DND-41 (cell line): ENCODE measurements around the gene PMIS2.

ENCODE experiments used
- EZH2 ChIP-seq: IDR thresholded peaks from 3 replicates; pipeline ENCODE4 v1.6.1; 2012; ENCODE audit warnings: borderline replicate concordance, low read depth, mild to moderate bottlenecking, moderate library complexity, low read length, inconsistent platforms; ENCODE audit not compliant: severe bottlenecking
- TF ChIP-seq, protein P1 (sequence below): IDR thresholded peaks from 2 replicates; pipeline ENCODE4 v1.5.1; 2012; ENCODE audit warnings: borderline replicate concordance, low read length, moderate library complexity, mild to moderate bottlenecking; ENCODE audit not compliant: poor library complexity, severe bottlenecking; ENCODE audit errors: extremely low read depth

DNA sequence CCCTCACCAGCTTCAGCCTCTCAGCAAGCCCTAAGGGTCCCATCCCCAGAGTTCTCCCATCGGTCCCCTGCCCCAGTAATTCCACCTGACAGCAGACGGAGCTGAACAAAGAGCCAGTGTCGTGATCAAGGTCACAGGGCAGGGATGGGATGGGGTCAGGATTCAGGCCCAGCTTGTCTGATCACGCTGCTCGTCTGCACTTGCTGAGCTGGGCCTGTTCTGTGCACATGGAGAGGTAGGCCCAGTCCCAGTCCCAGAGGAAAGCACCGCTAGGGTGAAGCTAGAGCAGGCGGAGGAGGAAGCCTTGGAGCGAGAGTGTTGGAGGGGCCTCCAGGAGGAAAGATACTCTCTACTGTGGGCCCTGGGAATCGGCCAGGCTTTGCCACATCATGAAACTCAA is 35.7 kb downstream of the PMIS2 start:
- no peak for TF ChIP-seq EZH2
- TF ChIP-seq, protein P1, sequence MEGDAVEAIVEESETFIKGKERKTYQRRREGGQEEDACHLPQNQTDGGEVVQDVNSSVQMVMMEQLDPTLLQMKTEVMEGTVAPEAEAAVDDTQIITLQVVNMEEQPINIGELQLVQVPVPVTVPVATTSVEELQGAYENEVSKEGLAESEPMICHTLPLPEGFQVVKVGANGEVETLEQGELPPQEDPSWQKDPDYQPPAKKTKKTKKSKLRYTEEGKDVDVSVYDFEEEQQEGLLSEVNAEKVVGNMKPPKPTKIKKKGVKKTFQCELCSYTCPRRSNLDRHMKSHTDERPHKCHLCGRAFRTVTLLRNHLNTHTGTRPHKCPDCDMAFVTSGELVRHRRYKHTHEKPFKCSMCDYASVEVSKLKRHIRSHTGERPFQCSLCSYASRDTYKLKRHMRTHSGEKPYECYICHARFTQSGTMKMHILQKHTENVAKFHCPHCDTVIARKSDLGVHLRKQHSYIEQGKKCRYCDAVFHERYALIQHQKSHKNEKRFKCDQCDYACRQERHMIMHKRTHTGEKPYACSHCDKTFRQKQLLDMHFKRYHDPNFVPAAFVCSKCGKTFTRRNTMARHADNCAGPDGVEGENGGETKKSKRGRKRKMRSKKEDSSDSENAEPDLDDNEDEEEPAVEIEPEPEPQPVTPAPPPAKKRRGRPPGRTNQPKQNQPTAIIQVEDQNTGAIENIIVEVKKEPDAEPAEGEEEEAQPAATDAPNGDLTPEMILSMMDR, result no peak
